ENCODE measurements around the gene DNM3.

DNM3 gene

DNA sequence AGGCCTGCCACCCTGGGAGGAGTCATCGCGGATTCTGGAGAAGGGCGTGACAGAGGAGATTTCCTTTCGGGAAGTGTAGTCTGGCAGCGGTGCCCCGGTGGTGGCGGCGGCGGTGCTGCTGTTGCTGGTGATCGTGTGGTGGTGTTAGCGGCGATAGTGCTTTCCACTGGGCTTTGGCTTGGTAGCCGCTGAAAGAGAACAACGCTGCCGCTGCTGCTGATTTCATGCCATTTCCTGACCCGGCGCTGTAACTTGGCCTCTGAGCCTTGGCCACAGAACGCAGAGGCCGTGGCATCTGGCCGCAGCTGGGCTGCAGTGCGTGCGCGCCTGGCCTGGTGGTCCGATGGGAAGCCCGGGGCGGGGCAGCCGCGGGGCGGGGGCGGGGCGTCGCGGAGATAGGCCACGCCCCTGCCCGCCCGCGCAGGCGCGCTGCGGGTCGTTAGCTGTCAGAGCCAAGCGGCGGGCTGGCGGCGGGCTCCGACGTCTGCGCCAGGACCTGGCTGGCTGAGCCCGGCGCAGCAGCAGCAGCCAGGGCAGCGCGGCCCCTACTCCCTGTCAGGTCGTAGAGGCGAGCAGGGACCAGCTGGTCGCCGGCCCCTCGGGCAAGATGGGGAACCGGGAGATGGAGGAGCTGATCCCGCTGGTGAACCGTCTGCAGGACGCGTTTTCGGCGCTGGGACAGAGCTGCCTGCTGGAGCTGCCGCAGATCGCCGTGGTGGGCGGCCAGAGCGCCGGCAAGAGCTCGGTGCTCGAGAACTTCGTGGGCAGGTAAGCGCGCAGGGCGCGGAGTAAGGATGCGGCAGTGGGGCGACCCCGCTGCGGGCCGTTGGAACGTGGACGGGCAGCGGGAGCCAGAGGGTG, at the start of gene DNM3:
DNM3 (plus strand) TSS at position 449 of the 861 bp plus-strand sequence; CDS start at position 608, 159 bp downstream.
- Histone ChIP-seq H3K27me3 (peaks cover 65% of the 10 kb centered on the region), H3K36me3 (no peaks in the 10 kb centered on the region), H3K9me3 (no peaks in the 10 kb centered on the region), H3K4me1 (ENCODE audit: control insufficient read depth in 1 of 2, insufficient read depth in 1 of 2, low read depth in 1 of 2, low read length in 1 of 2) (peaks cover 12 to 19% of the 10 kb centered on the region in 2 experiments), H3K4me3 (ENCODE audit: low read depth in 1 of 2, low read length in 1 of 2) (peak within 1 kb of the TSS; percentile 67 to 83), H3K27ac (no peak within 1 kb of the TSS)
- TF ChIP-seq, protein P1, sequence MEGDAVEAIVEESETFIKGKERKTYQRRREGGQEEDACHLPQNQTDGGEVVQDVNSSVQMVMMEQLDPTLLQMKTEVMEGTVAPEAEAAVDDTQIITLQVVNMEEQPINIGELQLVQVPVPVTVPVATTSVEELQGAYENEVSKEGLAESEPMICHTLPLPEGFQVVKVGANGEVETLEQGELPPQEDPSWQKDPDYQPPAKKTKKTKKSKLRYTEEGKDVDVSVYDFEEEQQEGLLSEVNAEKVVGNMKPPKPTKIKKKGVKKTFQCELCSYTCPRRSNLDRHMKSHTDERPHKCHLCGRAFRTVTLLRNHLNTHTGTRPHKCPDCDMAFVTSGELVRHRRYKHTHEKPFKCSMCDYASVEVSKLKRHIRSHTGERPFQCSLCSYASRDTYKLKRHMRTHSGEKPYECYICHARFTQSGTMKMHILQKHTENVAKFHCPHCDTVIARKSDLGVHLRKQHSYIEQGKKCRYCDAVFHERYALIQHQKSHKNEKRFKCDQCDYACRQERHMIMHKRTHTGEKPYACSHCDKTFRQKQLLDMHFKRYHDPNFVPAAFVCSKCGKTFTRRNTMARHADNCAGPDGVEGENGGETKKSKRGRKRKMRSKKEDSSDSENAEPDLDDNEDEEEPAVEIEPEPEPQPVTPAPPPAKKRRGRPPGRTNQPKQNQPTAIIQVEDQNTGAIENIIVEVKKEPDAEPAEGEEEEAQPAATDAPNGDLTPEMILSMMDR (IDR thresholded peaks at IDR 0.05): no peak

DNA sequence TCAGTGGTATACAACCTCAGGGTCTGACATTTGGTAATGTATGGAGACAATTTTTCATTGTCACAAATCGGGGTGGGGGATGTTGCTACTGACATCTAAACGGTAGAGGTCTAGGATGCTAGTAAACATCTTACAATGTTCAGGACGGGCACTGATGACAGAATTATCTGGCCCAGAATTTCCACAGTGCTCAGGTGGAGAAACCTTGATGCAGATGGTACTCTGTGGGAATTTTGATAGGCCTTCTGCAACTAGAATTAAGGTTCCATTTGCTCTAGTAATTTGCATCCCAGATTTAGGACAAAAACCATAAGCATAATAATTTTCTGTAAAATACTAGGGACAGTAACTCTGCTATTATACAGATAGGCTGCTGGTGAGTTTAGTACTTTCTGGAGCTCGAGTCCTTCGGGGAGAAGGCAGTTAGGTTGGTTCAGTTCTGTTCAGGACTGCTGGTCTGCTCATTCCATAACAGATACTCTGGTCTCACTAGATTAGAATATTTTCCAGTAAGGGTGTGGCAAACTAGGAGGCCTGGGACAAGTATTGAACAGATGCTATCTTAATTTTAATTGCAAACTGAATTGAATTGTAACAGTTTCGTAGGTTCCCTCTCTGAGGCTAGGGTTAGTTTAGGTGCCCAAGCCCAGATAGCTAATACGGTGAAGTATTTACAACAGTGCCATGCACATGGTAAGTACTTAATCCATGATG, 48.5 kb upstream of the DNM3 start:
- no peaks in the 10 kb centered on the region for H3K27me3 ChIP-seq
- TF ChIP-seq, protein P1 (IDR thresholded peaks at IDR 0.05): no peak
- H3K4me3 ChIP-seq (ENCODE audit: low read depth in 1 of 2, low read length in 1 of 2): no peak overlapping the region
- H3K27ac ChIP-seq: no peak overlapping the region
- H3K4me1 ChIP-seq (ENCODE audit: control insufficient read depth in 1 of 2, insufficient read depth in 1 of 2, low read depth in 1 of 2, low read length in 1 of 2): no peaks in the 10 kb centered on the region
- no peaks in the 10 kb centered on the region for H3K9me3 ChIP-seq
- peaks cover 97% of the 10 kb centered on the region for H3K36me3 ChIP-seq

DNA sequence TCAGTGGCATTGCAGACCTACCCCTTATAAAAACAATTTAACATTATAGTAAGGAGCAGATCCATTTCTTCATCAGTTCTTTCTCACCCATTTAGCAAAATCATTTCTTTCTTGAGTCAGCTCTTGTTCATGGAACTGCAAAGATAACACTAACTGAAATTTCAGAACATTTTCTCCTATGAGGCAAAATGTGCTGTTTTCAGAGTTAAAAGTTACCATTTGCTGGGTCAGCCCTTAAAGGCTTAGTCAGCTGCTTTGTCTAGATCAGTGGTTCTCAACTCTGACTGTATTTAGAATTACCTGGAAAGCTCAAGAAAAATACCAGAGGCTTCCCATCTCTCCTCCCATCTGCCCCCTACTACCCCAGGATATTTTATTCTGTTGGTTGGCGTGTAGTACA, 47.7 kb upstream of the DNM3 start:
- Histone ChIP-seq H3K4me1 (ENCODE audit: control insufficient read depth in 1 of 2, insufficient read depth in 1 of 2, low read depth in 1 of 2, low read length in 1 of 2) (no peaks in the 10 kb centered on the region), H3K9me3 (no peaks in the 10 kb centered on the region), H3K27me3 (no peaks in the 10 kb centered on the region), H3K4me3 (ENCODE audit: low read depth in 1 of 2, low read length in 1 of 2) (no peak overlapping the region), H3K36me3 (peaks cover 92% of the 10 kb centered on the region), H3K27ac (no peak overlapping the region)
- TF ChIP-seq, protein P1 (IDR thresholded peaks at IDR 0.05): no peak

DNA sequence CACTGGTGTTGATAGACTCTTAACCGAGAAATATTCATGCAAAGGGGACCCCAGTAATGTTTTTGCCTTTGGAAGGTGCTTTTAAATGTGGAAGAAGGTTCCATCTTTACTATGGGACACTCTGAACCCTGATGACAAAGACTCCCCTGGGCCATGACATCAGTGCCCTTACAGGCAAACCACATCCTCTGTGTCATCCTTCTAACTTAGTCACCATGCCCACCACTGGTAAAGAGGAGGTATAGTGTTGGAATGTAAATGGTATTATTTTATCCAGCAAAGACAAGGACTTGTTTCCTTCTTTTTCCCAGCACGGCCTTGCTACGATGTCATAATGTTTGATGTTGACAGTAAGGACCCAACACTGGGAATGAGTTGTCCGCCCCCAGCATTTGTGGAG, 47.2 kb upstream of the DNM3 start:
- Histone ChIP-seq H3K27me3 (no peaks in the 10 kb centered on the region), H3K9me3 (no peaks in the 10 kb centered on the region), H3K4me1 (ENCODE audit: control insufficient read depth in 1 of 2, insufficient read depth in 1 of 2, low read depth in 1 of 2, low read length in 1 of 2) (no peaks in the 10 kb centered on the region), H3K4me3 (ENCODE audit: low read depth in 1 of 2, low read length in 1 of 2) (no peak overlapping the region), H3K27ac (no peak overlapping the region), H3K36me3 (peaks cover 87% of the 10 kb centered on the region)
- TF ChIP-seq, protein P1 (IDR thresholded peaks at IDR 0.05): no peak

DNA sequence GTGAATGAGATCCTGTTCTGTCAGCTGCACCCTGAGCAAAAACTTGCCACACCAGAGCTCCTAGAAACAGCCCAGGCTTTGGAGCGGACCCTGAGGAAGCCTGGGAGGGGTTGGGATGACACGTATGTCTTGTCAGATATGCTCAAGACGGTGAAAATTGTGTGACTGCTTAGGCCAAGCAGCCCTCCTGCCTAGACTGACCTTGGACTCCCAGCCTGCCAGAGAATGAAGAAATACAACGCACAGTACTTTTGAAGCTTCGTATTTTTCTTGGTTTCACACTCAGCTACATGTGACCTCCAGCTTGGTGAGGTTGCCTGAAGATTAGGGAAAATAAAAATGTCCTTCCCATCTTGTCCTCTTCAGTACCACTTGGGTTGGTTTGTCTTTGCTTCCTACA, 44.7 kb upstream of the DNM3 start:
- Histone ChIP-seq H3K36me3 (peaks cover 62% of the 10 kb centered on the region), H3K4me1 (ENCODE audit: control insufficient read depth in 1 of 2, insufficient read depth in 1 of 2, low read depth in 1 of 2, low read length in 1 of 2) (no peaks in the 10 kb centered on the region), H3K4me3 (ENCODE audit: low read depth in 1 of 2, low read length in 1 of 2) (no peak overlapping the region), H3K27ac (no peak overlapping the region), H3K27me3 (no peaks in the 10 kb centered on the region), H3K9me3 (no peaks in the 10 kb centered on the region)
- TF ChIP-seq, protein P1 (IDR thresholded peaks at IDR 0.05): no peak

Data from neutrophil (primary cell).